Activated CD4-positive, alpha-beta memory T cell treated with anti-CD3 and anti-CD28 coated beads, Interleukin-2, amount 10 ng/mL, durations not matched to agents 7 days and 5 days (primary cell): ENCODE measurements around the gene CISH. TPM values are rescaled to one million over a fixed set of nuclear protein-coding genes. Genes with fewer than 3 reads are reported as not detected.

Source experiments
- CTCF ChIA-PET: fragments of 350-600 bp; sonication (Branson Sonifier 250); formaldehyde crosslinking; loops from one replicate; lab custom pipeline; 2021; ENCODE audit warnings: antibody characterized with exemption, inconsistent platforms; lab: Charles Lee
- POLR2A ChIA-PET: fragments of 350-600 bp; sonication (Branson Sonifier 250); formaldehyde crosslinking; loops from one replicate; lab custom pipeline; 2021; ENCODE audit warnings: antibody characterized with exemption; lab: Charles Lee
- DNase-seq: peaks from one replicate; pipeline ENCODE4 v3.0.0-alpha.2; 2020
- H3K27ac Mint-ChIP-seq: one replicate; pipeline ENCODE4 v1.8.0; 2021; ENCODE audit warnings: mild to moderate bottlenecking, mixed read lengths
- H3K27me3 Mint-ChIP-seq: one replicate; pipeline ENCODE4 v1.8.0; 2021; ENCODE audit warnings: mixed read lengths
- H3K36me3 Mint-ChIP-seq: one replicate; pipeline ENCODE4 v1.8.0; 2021; ENCODE audit warnings: low read depth, mixed read lengths
- H3K4me1 Mint-ChIP-seq: one replicate; pipeline ENCODE4 v1.8.0; 2021; ENCODE audit warnings: mixed read lengths
- H3K4me3 Mint-ChIP-seq: one replicate; pipeline ENCODE4 v1.8.0; 2021; ENCODE audit warnings: mild to moderate bottlenecking, mixed read lengths
- H3K9me3 Mint-ChIP-seq: one replicate; pipeline ENCODE4 v1.8.0; 2021; ENCODE audit warnings: mixed read lengths
- total RNA-seq, 2 experiments: library from RNA; stranded (reverse); gene quantifications; one replicate each; pipeline ENCODE4 v1.2.3, GENCODE V29; 2021

CISH gene
- total RNA-seq, 2 experiments from 2014 or later: 328 to 335 TPM

DNA sequence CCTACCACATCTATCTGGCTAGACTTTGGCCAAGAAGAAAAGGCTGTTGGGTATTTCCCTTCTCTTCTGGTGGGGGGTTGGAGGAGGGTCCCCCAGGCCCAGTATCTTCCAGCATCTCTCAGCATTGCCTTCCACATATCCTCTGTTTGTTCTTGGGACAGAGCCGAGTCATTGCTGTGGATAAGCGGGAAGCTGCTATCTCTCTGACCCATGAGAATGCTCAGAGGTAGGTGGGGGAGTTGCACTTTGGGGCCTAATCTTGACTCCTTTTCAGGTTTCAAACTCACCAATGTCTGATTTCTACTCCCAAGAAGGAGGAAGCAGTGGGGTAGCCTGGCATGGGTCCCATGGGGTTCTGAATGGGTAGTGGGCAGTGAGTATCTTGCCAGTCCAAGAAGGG, 34.2 kb downstream of the CISH start:
- H3K36me3 Mint-ChIP-seq: peaks cover 65% of the 10 kb centered on the region
- POLR2A ChIA-PET: interaction anchor here (1.0 to 37.3 kb wide), 4 partner anchors 7 to 228 kb away, joined by 3 to 4963 read pairs (median 446); partner anchors contain the start of genes CISH, HEMK1 and MAPKAPK3
- H3K4me1 Mint-ChIP-seq: peaks cover 65% of the 10 kb centered on the region
- no peaks in the 10 kb centered on the region for H3K9me3 Mint-ChIP-seq
- H3K4me3 Mint-ChIP-seq: no peak overlapping the region
- H3K27ac Mint-ChIP-seq: no peak overlapping the region
- no peak for DNase-seq
- no peaks in the 10 kb centered on the region for H3K27me3 Mint-ChIP-seq
- CTCF ChIA-PET: interaction anchor here (11.8 to 18.5 kb wide), 2 partner anchors 13 to 33 kb away, joined by 331 to 854 read pairs; partner anchors contain the start of genes CISH and MAPKAPK3

DNA sequence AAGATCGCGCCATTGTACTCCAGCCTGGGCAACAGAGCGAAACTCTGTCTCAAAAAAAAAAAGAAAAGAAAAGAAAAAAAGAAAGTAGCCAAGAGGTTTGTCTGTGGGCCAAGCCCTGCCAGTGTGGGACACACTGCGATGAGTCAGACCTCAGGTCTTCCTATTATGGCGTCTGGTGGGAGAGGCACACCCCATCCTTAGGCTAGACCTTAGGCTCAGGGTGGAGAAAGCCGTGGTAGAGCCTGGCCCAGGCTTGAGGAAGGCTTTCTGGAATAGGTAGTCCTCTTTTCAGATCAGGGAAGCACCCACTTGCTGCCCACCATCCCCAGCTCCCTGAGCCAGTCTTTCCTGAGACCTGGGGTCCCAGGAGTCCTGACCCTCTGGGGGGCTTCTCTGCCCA, 36.2 kb downstream of the CISH start:
- ChIA-PET POLR2A (interaction anchor here (1.3 to 37.3 kb wide), 4 partner anchors 8 to 237 kb away, joined by 7 to 4963 read pairs (median 510); partner anchors contain the start of genes CISH, MAPKAPK3 and RASSF1), CTCF (interaction anchor here (1.7 to 18.5 kb wide), 3 partner anchors 8 to 35 kb away, joined by 4 to 854 read pairs (median 331); partner anchors contain the start of genes CISH and MAPKAPK3)
- Mint-ChIP-seq H3K27me3 (no peaks in the 10 kb centered on the region), H3K27ac (peak overlapping the region; percentile 97), H3K9me3 (no peaks in the 10 kb centered on the region), H3K4me3 (peak overlapping the region; percentile 98), H3K4me1 (peaks cover 70% of the 10 kb centered on the region), H3K36me3 (peaks cover 56% of the 10 kb centered on the region)
- no peak for DNase-seq

DNA sequence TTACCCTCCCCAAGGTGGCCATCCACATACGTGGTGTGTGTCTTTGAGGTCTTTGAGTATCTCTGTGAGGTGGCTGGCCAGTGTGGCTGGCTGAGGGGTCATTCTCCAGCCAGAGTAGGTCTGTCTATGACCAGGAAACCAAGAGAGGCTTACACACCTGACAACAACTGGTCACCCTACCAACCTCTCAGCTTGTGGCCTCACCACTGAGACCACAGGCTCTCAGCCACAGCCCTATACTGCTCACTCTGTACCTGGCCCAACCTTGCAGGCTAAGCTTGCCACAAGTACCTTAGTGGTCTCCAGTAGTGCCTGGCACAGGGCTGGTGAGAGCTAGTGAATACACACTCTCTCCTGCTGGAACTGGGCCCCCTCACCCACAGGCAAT, 37.1 kb downstream of the CISH start:
- peaks cover 53% of the 10 kb centered on the region for H3K36me3 Mint-ChIP-seq
- no peaks in the 10 kb centered on the region for H3K27me3 Mint-ChIP-seq
- CTCF ChIA-PET: interaction anchor here (0.6 to 18.5 kb wide), 5 partner anchors 9 to 58 kb away, joined by 3 to 854 read pairs (median 6); partner anchors contain the start of genes CISH and MAPKAPK3
- H3K9me3 Mint-ChIP-seq: no peaks in the 10 kb centered on the region
- peaks cover 71% of the 10 kb centered on the region for H3K4me1 Mint-ChIP-seq
- H3K4me3 Mint-ChIP-seq: peak overlapping the region; percentile 98
- DNase-seq: peak; percentile 72
- peak overlapping the region; percentile 97 for H3K27ac Mint-ChIP-seq
- POLR2A ChIA-PET: interaction anchor here (1.3 to 37.3 kb wide), 6 partner anchors 9 to 810 kb away, joined by 4 to 4963 read pairs (median 96); partner anchors contain the start of genes CISH, MANF, MAPKAPK3 and RASSF1

DNA sequence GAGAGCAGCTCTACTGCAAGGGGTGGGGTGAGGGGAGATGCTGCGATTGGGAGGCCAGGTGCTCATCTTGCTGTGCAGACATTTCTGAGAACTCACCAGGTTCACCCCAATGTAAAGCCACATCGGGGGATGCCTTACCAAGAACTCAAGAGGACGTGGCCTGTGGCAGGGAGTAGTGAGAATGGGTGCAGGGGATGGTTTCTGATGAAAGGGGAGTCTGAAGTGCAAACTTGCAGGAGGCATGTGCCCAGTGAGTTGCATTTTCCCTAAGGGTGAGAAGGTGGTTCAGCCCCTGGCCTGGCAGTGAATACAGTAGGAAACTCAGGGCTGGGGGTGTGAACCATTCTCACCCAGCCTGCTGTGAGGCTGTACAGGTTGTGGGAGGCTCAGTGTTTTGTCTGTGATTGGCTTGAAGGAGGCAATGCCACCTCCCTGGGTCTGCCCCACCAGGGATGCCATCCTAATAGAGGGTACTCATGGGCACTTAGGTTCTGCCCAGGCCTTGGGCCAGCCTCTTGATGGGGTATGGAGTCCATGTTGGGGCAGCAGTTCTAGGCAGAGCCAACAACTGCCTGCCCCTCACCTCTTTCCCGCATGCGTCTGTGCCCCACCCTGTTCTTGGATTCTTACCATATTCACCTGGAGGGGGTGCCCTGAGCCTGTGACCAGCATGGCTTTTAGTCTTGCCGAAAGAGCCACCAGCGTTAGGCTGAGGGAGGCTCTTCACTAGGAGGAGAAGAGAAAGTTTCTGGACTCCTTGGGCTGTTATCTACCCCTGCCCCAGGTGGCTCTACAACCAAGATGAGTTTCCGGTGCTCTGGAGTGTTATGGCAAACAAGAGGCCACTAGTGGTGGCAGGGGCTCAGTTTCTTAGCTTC, 37.8 kb downstream of the CISH start:
- ChIA-PET POLR2A (interaction anchor here (0.5 to 37.3 kb wide), 13 partner anchors 10 to 1096 kb away, joined by 3 to 4963 read pairs (median 6); partner anchors contain the start of genes CISH, MANF, MAPKAPK3 and RASSF1), CTCF (interaction anchor here (1.1 to 18.5 kb wide), 6 partner anchors 16 to 816 kb away, joined by 3 to 854 read pairs (median 10); partner anchors contain the start of genes CISH, MANF and MAPKAPK3)
- H3K9me3 Mint-ChIP-seq: no peaks in the 10 kb centered on the region
- peak overlapping the region; percentile 97 for H3K27ac Mint-ChIP-seq
- H3K4me3 Mint-ChIP-seq: peak overlapping the region; percentile 98
- no peaks in the 10 kb centered on the region for H3K27me3 Mint-ChIP-seq
- DNase-seq: peak; percentile 95
- H3K36me3 Mint-ChIP-seq: peaks cover 48% of the 10 kb centered on the region
- H3K4me1 Mint-ChIP-seq: peaks cover 69% of the 10 kb centered on the region

DNA sequence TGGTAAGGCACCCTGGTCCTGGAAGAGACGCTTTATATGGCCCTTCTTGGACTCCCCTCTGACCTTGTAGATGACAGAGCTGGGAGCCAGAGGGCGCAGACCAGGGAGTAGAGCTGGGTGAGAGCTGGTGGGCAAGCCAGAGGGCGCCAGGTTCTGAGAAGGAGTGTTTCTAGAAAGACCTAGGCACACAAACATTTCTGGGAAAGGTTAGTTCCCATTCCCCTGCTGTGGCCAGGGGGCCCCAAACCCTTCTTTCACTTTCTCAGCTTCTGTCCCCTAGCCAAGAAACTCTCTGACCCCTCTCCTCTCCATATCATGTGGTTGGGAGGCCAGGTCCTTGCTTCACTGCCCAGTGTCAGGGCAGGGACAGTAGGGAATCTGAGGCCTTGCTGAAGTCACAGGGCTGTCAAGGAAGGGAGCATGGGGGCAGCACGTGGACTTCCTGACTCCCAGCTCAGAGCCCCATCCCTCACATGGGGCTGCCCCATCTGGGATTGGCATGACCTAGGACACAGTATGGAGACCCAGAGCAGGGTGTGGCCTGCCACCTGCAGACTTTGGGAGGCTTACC, 38.7 kb downstream of the CISH start:
- Mint-ChIP-seq H3K4me3 (peak overlapping the region; percentile 98), H3K27ac (peak overlapping the region; percentile 97), H3K9me3 (no peaks in the 10 kb centered on the region), H3K36me3 (peaks cover 42% of the 10 kb centered on the region), H3K27me3 (no peaks in the 10 kb centered on the region), H3K4me1 (peaks cover 75% of the 10 kb centered on the region)
- DNase-seq: peak; percentile 69
- ChIA-PET CTCF (interaction anchor here (0.6 to 18.5 kb wide), 14 partner anchors 8 to 817 kb away, joined by 3 to 854 read pairs (median 4); partner anchors contain the start of genes CISH, MANF, MAPKAPK3 and RASSF1), POLR2A (interaction anchor here (0.5 to 37.3 kb wide), 14 partner anchors 9 to 1097 kb away, joined by 3 to 4963 read pairs (median 6); partner anchors contain the start of genes CISH, MANF, MAPKAPK3 and RASSF1)

DNA sequence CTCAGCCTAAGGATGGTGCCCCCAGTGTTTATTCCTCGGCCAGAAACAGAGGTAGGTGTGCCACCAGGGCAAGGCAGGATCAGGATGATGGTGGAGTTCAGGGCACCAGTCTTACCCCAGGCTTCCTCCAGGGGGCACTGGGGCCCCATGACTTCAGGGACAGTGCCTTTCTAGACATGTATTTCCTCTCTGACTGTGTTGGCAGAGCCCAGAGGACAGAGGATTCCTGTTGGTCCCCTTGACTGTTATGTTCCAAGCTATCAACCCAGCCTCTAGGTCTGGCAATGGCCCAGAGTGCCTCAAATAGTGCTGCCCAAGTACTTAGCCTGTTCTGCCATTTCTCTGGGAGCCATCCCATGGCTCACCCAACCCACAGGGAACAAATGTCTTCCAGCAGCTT, 39.4 kb downstream of the CISH start:
- ChIA-PET CTCF (interaction anchor here (0.8 to 18.5 kb wide), 12 partner anchors 9 to 813 kb away, joined by 3 to 854 read pairs (median 5); partner anchors contain the start of genes CISH, MANF, MAPKAPK3 and RASSF1), POLR2A (interaction anchor here (0.7 to 37.3 kb wide), 12 partner anchors 10 to 817 kb away, joined by 3 to 4963 read pairs (median 14); partner anchors contain the start of genes CISH, MANF, MAPKAPK3 and RASSF1)
- H3K27me3 Mint-ChIP-seq: no peaks in the 10 kb centered on the region
- H3K4me1 Mint-ChIP-seq: peaks cover 75% of the 10 kb centered on the region
- peak; percentile 89 for DNase-seq
- peaks cover 35% of the 10 kb centered on the region for H3K36me3 Mint-ChIP-seq
- no peaks in the 10 kb centered on the region for H3K9me3 Mint-ChIP-seq
- peak overlapping the region; percentile 98 for H3K4me3 Mint-ChIP-seq
- H3K27ac Mint-ChIP-seq: peak overlapping the region; percentile 97

DNA sequence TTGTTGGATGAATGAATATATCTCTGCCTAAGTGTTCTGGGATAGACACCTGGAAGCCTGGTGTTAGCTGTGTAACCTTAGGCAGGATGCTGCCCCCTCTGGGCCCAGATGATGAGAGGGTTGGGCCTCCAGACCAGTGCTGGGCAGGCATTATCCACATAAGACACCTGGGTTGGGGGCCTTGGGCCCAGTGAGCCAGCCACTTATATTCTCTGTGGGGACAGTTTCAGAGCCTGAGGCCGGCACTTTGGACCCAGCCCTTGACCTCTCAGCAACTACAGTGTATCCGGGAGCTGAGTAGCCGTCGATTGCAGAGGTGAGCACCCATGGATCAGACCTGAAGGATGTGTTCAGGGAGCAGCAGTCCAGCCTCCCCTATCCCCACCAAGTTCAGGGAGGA, 40.1 kb downstream of the CISH start:
- CTCF ChIA-PET: interaction anchor here (0.9 to 18.5 kb wide), 5 partner anchors 19 to 81 kb away, joined by 3 to 854 read pairs (median 23); partner anchors contain the start of genes CISH and MAPKAPK3
- H3K27me3 Mint-ChIP-seq: no peaks in the 10 kb centered on the region
- POLR2A ChIA-PET: interaction anchor here (0.6 to 37.3 kb wide), 10 partner anchors 7 to 813 kb away, joined by 3 to 4963 read pairs (median 25); partner anchors contain the start of genes CISH, CYB561D2, MANF and MAPKAPK3
- peaks cover 31% of the 10 kb centered on the region for H3K36me3 Mint-ChIP-seq
- peaks cover 80% of the 10 kb centered on the region for H3K4me1 Mint-ChIP-seq
- peak overlapping the region; percentile 98 for H3K4me3 Mint-ChIP-seq
- no peak for DNase-seq
- H3K9me3 Mint-ChIP-seq: no peaks in the 10 kb centered on the region
- H3K27ac Mint-ChIP-seq: peak overlapping the region; percentile 97

DNA sequence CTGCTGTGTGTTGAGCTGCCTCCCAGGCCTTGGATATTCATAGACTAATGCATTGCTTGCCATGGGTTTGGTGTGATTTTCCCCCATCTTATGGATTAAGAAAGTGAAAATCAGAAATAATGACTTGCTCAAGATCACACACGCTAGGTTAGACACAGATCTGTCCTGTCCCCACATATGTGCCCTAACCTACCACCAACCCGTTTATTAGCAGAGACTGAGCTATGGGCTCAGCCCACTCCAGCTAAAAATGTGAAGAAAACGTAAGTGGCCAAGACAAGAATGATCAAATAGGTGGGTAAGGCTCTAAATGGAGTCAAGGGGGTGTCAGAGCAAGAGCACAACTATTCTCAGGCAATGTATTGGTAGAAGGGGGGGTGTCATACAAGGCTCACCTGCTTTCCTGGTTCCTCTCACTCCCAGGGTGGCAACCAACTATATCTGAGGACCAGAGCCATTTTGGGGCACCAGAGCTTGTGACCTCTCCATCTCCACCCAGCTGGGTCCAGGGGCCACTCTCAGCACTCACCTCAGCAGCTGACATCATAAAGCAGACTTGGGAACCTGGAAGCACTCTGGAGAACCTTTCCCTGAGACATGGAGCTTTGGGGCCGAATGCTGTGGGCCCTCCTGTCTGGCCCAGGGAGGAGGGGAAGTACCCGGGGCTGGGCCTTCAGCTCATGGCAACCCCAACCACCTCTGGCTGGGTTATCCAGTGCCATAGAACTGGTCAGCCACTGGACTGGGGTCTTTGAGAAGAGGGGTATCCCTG, 40.9 kb downstream of the CISH start:
- Mint-ChIP-seq H3K9me3 (no peaks in the 10 kb centered on the region), H3K4me3 (peak overlapping the region; percentile 98), H3K27me3 (no peaks in the 10 kb centered on the region), H3K36me3 (peaks cover 26% of the 10 kb centered on the region), H3K27ac (peak overlapping the region; percentile 97), H3K4me1 (peaks cover 78% of the 10 kb centered on the region)
- POLR2A ChIA-PET: interaction anchor here (1.2 to 37.3 kb wide), 14 partner anchors 8 to 821 kb away, joined by 3 to 4963 read pairs (median 18); partner anchors contain the start of genes CISH, CYB561D2, MANF and MAPKAPK3
- CTCF ChIA-PET: interaction anchor here (0.9 to 18.5 kb wide), 7 partner anchors 20 to 231 kb away, joined by 3 to 854 read pairs (median 12); partner anchors contain the start of genes CISH and MAPKAPK3
- no peak for DNase-seq

DNA sequence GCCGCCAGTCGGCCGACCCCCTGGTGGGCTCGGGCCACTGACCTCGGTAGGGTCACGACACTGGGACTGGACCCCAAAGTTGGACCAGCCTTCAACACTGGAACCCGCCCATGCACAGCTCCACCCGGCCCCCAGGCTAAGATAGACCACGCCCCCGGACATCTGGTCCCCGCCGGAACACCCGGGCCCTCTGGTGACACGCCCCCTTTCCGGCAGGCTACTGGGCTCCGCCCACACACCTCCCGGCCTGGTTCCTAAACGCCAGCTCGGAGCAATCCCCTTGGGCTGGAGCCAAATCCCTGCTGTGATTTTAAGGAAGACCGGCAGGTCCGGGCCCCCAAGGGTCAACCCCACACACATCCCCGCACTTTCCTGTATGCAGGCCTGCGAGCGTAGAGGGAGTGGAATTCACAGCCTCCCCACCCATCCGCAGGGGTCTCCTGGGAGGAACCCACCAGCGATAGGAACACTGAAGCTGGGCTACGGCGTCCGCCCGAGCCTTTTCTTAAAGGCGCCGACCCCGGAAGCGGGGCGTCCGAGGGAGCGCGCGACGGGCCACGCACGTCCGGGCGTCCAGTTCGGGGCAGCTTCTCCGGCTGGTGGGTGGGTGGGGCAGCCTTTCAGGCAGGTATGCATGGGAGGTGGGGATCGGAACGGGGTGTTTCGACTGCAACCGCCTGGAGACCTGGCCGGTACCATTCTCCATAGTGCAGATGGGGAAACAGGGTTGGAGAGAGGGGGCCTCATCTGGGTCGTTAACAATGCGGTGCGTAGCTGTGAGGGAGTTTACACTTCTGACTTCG, 42.4 kb downstream of the CISH start, which contains the start of gene HEMK1:
HEMK1 (plus strand) TSS at position 576 of the 803 bp plus-strand sequence. CDS start 1,583 bp downstream, outside the sequence.
- peak within 1 kb of the TSS; percentile 97 for H3K27ac Mint-ChIP-seq
- no peaks in the 10 kb centered on the region for H3K27me3 Mint-ChIP-seq
- peaks cover 24% of the 10 kb centered on the region for H3K36me3 Mint-ChIP-seq
- no peaks in the 10 kb centered on the region for H3K9me3 Mint-ChIP-seq
- ChIA-PET CTCF (interaction anchor here (0.5 to 18.5 kb wide), 8 partner anchors 18 to 1015 kb away, joined by 3 to 854 read pairs (median 4); partner anchors contain the start of genes CISH, MAPKAPK3 and ZMYND10), POLR2A (interaction anchor here (0.7 to 37.3 kb wide), 27 partner anchors 8 to 1103 kb away, joined by 3 to 4963 read pairs (median 4); partner anchors contain the start of genes CISH, CYB561D2, DCAF1 and MANF)
- peak; percentile 95 for DNase-seq
- H3K4me3 Mint-ChIP-seq: peak within 1 kb of the TSS; percentile 98
- H3K4me1 Mint-ChIP-seq: peaks cover 68% of the 10 kb centered on the region
